MG63 (cell line): ENCODE data around the gene ZYX. TPM values are rescaled to one million over a fixed set of nuclear protein-coding genes. Genes with fewer than 3 reads are reported as not detected.

Experiments used
- DNase-seq: peaks from one replicate; pipeline ENCODE4 v3.0.0-alpha.2; 2020
- H3K27me3 ChIP-seq: fragments of 250-450 bp; sonication (Bioruptor Pico); 2 replicates; pipeline ENCODE4 v1.5.1; 2020; ENCODE audit warnings: mild to moderate bottlenecking, moderate library complexity
- H3K36me3 ChIP-seq: fragments of 250-450 bp; sonication (Bioruptor Pico); 2 replicates; pipeline ENCODE4 v1.5.1; 2020; ENCODE audit warnings: mild to moderate bottlenecking, moderate library complexity
- H3K4me3 ChIP-seq: fragments of 250-450 bp; sonication (Bioruptor Pico); 2 replicates; pipeline ENCODE4 v1.5.1; 2020; ENCODE audit warnings: mild to moderate bottlenecking, moderate library complexity
- H3K9me3 ChIP-seq: fragments of 250-450 bp; sonication (Bioruptor Pico); 2 replicates; pipeline ENCODE4 v1.5.1; 2020; ENCODE audit warnings: mild to moderate bottlenecking, moderate library complexity
- total RNA-seq: library from RNA; depleted of rRNA; stranded (reverse); fragments of >200 nt; shearing (Covaris generic); gene quantifications from 2 replicates; pipeline ENCODE4 v1.2.3, GENCODE V29; 2014; ENCODE audit warnings: low replicate concordance

Gene ZYX
- total RNA-seq, 1 experiment from 2014 or later, result 30.9 TPM

GRCh38 chr7:143359771-143360353, 21.3 kb upstream of the ZYX start:
- no peak for DNase-seq
- H3K36me3 ChIP-seq, result no peaks in the 10 kb centered on the region
- peaks cover 7% of the 10 kb centered on the region; the same call in 1 of the 2 replicates for H3K27me3 ChIP-seq
- no peaks in the 10 kb centered on the region for H3K9me3 ChIP-seq
- no peak overlapping the region for H3K4me3 ChIP-seq

GRCh38 chr7:143360788-143361551, 20.2 kb upstream of the ZYX start:
- Histone ChIP-seq H3K9me3 (no peaks in the 10 kb centered on the region), H3K36me3 (no peaks in the 10 kb centered on the region), H3K27me3 (peaks cover 7% of the 10 kb centered on the region; the same call in 1 of the 2 replicates), H3K4me3 (no peak overlapping the region)
- DNase-seq, result no peak

GRCh38 chr7:143361552-143362130, 19.5 kb upstream of the ZYX start:
- DNase-seq, result no peak
- peak overlapping the region; percentile 41 for H3K4me3 ChIP-seq
- H3K27me3 ChIP-seq, result peaks cover 7% of the 10 kb centered on the region; the same call in 1 of the 2 replicates

GRCh38 chr7:143362131-143363015, 18.8 kb upstream of the ZYX start, which contains the start of gene FAM131B:
TSS of gene FAM131B (minus strand) at chr7:143362713. CDS start at chr7:143362603, 110 bp downstream.
- peak; percentile 13 for DNase-seq

More at GRCh38 chr7:143361552-143362130, 19.5 kb upstream of the ZYX start:
- Histone ChIP-seq H3K36me3 (no peaks in the 10 kb centered on the region), H3K9me3 (no peaks in the 10 kb centered on the region)

GRCh38 chr7:143363016-143363937, 17.9 kb upstream of the ZYX start:
- H3K27me3 ChIP-seq, result peaks cover 7% of the 10 kb centered on the region; the same call in 1 of the 2 replicates
- DNase-seq, result no peak
- no peak overlapping the region for H3K4me3 ChIP-seq
- H3K36me3 ChIP-seq, result no peaks in the 10 kb centered on the region
- no peaks in the 10 kb centered on the region for H3K9me3 ChIP-seq

More at GRCh38 chr7:143362131-143363015, 18.8 kb upstream of the ZYX start, which contains the start of gene FAM131B:
- Histone ChIP-seq H3K27me3 (peaks cover 7% of the 10 kb centered on the region; the same call in 1 of the 2 replicates), H3K9me3 (no peaks in the 10 kb centered on the region), H3K36me3 (no peaks in the 10 kb centered on the region), H3K4me3 (peak within 1 kb of the TSS; percentile 41)

- no peaks in the 10 kb centered on the region for H3K9me3 ChIP-seq
- peak; percentile 65 for DNase-seq
- H3K27me3 ChIP-seq, result peaks cover 5% of the 10 kb centered on the region; the same call in 1 of the 2 replicates
- H3K4me3 ChIP-seq, result no peak overlapping the region
- no peaks in the 10 kb centered on the region for H3K36me3 ChIP-seq
Observed at GRCh38 chr7:143367972-143368371, 13.2 kb upstream of the ZYX start.

GRCh38 chr7:143368387-143368786, 12.8 kb upstream of the ZYX start:
- no peak for DNase-seq
- Histone ChIP-seq H3K36me3 (no peaks in the 10 kb centered on the region), H3K4me3 (no peak overlapping the region), H3K27me3 (peaks cover 5% of the 10 kb centered on the region; the same call in 1 of the 2 replicates), H3K9me3 (no peaks in the 10 kb centered on the region)

GRCh38 chr7:143369678-143370651, 11.2 kb upstream of the ZYX start:
- DNase-seq, result no peak
- Histone ChIP-seq H3K36me3 (no peaks in the 10 kb centered on the region), H3K9me3 (no peaks in the 10 kb centered on the region), H3K4me3 (no peak overlapping the region), H3K27me3 (no peaks in the 10 kb centered on the region)

GRCh38 chr7:143372070-143372469, 9.1 kb upstream of the ZYX start:
- H3K4me3 ChIP-seq, result no peak overlapping the region
- no peaks in the 10 kb centered on the region for H3K27me3 ChIP-seq
- H3K36me3 ChIP-seq, result no peaks in the 10 kb centered on the region
- peak; percentile 78 for DNase-seq
- H3K9me3 ChIP-seq, result no peaks in the 10 kb centered on the region

GRCh38 chr7:143373255-143373794, 7.8 kb upstream of the ZYX start:
- H3K4me3 ChIP-seq, result no peak overlapping the region
- H3K27me3 ChIP-seq, result no peaks in the 10 kb centered on the region
- no peaks in the 10 kb centered on the region for H3K9me3 ChIP-seq
- no peak for DNase-seq
- no peaks in the 10 kb centered on the region for H3K36me3 ChIP-seq

GRCh38 chr7:143374561-143374960, 6.6 kb upstream of the ZYX start:
- H3K9me3 ChIP-seq, result no peaks in the 10 kb centered on the region
- H3K4me3 ChIP-seq, result no peak overlapping the region
- DNase-seq, result no peak
- H3K27me3 ChIP-seq, result no peaks in the 10 kb centered on the region
- no peaks in the 10 kb centered on the region for H3K36me3 ChIP-seq

GRCh38 chr7:143375298-143376034, 5.7 kb upstream of the ZYX start:
- Histone ChIP-seq H3K9me3 (no peaks in the 10 kb centered on the region), H3K36me3 (no peaks in the 10 kb centered on the region), H3K27me3 (no peaks in the 10 kb centered on the region), H3K4me3 (no peak overlapping the region)
- no peak for DNase-seq

- no peaks in the 10 kb centered on the region for H3K9me3 ChIP-seq
- no peaks in the 10 kb centered on the region for H3K36me3 ChIP-seq
- no peak overlapping the region for H3K4me3 ChIP-seq
- DNase-seq, result no peak
- no peaks in the 10 kb centered on the region for H3K27me3 ChIP-seq
Observed at GRCh38 chr7:143376396-143376795, 4.7 kb upstream of the ZYX start.
